HAP-1 (cell line): Measurements from ENCODE around the gene NCSTN.

Experiments used
- DNase-seq, 2 experiments: peaks; one replicate each; pipeline ENCODE4 v3.0.0-alpha.2; 2016 to 2020; ENCODE audit warnings: low spot score in 2 of 2
- H3K27me3 ChIP-seq: fragments of 250-450 bp; sonication (Bioruptor Pico); 2 replicates; pipeline ENCODE4 v1.5.1; 2020; ENCODE audit warnings: low read depth, mild to moderate bottlenecking, moderate library complexity
- H3K36me3 ChIP-seq: fragments of 250-450 bp; sonication (Bioruptor Pico); replicated peaks from 2 replicates; pipeline ENCODE4 v1.5.1; 2020; ENCODE audit warnings: mild to moderate bottlenecking
- H3K4me1 ChIP-seq: fragments of 250-450 bp; sonication (Bioruptor Pico); 2 replicates; pipeline ENCODE4 v1.5.1; 2020; ENCODE audit warnings: mild to moderate bottlenecking
- H3K4me3 ChIP-seq: fragments of 250-450 bp; sonication (Bioruptor Pico); 2 replicates; pipeline ENCODE4 v1.5.1; 2020; ENCODE audit warnings: mild to moderate bottlenecking, moderate library complexity
- H3K9me3 ChIP-seq: fragments of 250-450 bp; sonication (Bioruptor Pico); 2 replicates; pipeline ENCODE4 v1.5.1; 2020; ENCODE audit warnings: mild to moderate bottlenecking, moderate library complexity
- in situ Hi-C: fragments of 300-500 bp; cut with MboI; formaldehyde crosslinking; loops from 3 replicates; pipeline ENCODE4 v1.14.3; 2020; ENCODE audit warnings: low sequenced_read_pairs, inconsistent platforms, mixed read lengths

Gene NCSTN

GRCh38 chr1:160359559-160360226 lies 16.5 kb downstream of the NCSTN start:
- Histone ChIP-seq H3K4me3 (no peak overlapping the region), H3K27me3 (no peaks in the 10 kb centered on the region), H3K9me3 (no peaks in the 10 kb centered on the region), H3K36me3 (peaks cover 45% of the 10 kb centered on the region), H3K4me1 (peaks cover 23% of the 10 kb centered on the region)
- in situ Hi-C loops, result loop anchor here (25.0 kb wide), 1 partner anchor 422 kb away; the partner anchor contains the start of genes IGSF9 and TAGLN2
- DNase-seq, result no peak

DNA sequence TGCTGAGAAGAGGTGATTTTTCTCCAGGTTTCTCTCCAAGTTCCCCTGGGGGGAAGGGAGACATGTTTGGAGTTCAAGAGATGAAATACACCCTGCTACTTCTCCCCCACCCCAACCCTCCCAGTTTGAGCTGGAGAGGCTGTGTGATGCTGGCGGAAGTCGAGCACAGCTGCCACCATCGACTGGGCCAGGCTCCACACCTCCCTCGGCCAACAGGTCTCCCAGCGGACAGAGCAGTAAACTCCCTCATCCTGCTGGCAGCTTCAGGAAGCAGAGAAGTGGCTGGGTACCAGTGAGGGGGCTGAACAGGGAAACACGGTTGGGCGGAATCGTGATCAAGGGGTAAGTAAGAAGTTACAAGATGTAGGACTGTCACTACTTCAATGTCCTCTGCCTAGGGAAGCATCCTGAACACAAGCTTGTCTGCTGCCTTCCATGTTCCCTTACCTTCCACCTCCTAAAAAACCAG lies 17.1 kb downstream of the NCSTN start:
- H3K4me3 ChIP-seq, result no peak overlapping the region
- no peak for DNase-seq
- no peaks in the 10 kb centered on the region for H3K27me3 ChIP-seq
- in situ Hi-C loops, result loop anchor here (25.0 kb wide), 1 partner anchor 423 kb away; the partner anchor contains the start of genes IGSF9 and TAGLN2
- peaks cover 23% of the 10 kb centered on the region for H3K4me1 ChIP-seq
- H3K36me3 ChIP-seq, result peaks cover 40% of the 10 kb centered on the region
- no peaks in the 10 kb centered on the region for H3K9me3 ChIP-seq

- Histone ChIP-seq H3K9me3 (no peaks in the 10 kb centered on the region), H3K36me3 (peaks cover 30% of the 10 kb centered on the region), H3K4me1 (peaks cover 23% of the 10 kb centered on the region), H3K4me3 (no peak overlapping the region), H3K27me3 (no peaks in the 10 kb centered on the region)
- DNase-seq, result no peak
- in situ Hi-C loops, result loop anchor here (25.0 kb wide), 1 partner anchor 424 kb away; the partner anchor contains the start of genes IGSF9 and TAGLN2
These were observed 18.0 kb downstream of the NCSTN start for GRCh38 chr1:160361199-160361598.

GRCh38 chr1:160361814-160362167 lies 18.6 kb downstream of the NCSTN start:
- in situ Hi-C loops, result loop anchor here (25.0 kb wide), 1 partner anchor 424 kb away; the partner anchor contains the start of genes IGSF9 and TAGLN2
- Histone ChIP-seq H3K9me3 (no peaks in the 10 kb centered on the region), H3K36me3 (peaks cover 24% of the 10 kb centered on the region; the same call in 1 of the 2 replicates), H3K4me1 (peaks cover 23% of the 10 kb centered on the region), H3K4me3 (no peak overlapping the region), H3K27me3 (no peaks in the 10 kb centered on the region)
- no peak for DNase-seq

DNA sequence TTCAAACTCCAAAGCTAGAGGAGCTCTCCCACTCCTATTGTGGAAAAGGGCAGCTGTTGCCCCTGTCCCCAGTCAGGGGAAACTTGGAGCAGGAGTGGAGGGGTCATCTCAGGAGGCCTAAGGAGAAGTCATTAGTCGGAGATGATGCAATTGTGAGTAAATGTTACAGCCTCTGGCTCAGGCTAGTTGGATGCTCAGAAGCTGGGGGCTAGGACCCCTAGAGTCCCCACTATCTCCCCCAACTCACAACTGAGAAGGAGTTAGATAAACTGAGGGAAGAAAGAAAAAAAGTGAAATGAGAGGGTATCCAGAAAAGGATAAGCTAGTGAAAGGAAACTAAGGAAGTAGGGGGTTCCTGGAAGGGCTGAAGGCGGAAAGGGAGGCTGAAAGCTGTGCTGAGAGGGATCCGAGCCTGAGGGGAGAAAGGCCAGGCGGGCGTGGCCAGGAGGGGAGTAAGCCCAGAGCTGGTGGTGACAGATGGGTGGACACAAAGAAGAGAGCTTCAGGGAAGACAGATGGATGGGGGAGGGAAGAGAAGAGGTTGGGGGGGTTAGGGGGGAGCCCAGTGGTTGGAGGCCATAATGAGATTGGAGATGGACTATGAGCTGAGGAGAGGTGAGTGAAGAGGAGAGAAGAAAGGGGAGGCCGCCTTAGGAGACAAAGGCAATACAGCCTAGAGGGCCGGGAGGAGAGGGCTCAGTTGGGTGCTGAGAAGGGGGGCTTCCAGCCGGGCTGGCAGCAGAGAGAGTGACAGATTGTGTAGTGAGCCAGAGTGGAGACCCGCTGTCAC lies 19.2 kb downstream of the NCSTN start:
- DNase-seq, result peak; percentile 41 to 79
- Histone ChIP-seq H3K9me3 (no peaks in the 10 kb centered on the region), H3K27me3 (no peaks in the 10 kb centered on the region), H3K4me1 (peaks cover 23% of the 10 kb centered on the region), H3K36me3 (peaks cover 21% of the 10 kb centered on the region; the same call in 1 of the 2 replicates), H3K4me3 (no peak overlapping the region)
- in situ Hi-C loops, result loop anchor here (25.0 kb wide), 1 partner anchor 425 kb away; the partner anchor contains the start of genes IGSF9 and TAGLN2

DNA sequence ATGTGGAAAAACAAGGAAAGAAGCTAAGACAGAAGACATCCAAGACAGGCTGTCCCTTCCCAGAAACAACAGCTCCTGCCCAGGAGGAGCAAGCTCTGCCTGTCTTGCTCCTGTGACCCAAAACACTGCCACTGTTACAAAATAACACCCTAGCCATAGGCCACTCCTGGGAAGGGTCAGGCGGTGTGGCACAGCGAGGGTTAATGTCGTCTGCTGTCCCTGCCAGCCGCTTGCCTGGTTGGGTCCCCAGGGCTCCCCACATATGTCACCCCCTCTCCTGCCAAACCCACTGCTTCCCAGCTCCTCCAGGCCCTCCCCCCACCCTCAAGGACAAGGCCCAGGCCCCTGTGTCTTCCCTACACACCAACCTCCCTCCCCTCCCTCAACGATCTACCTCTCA lies 19.8 kb downstream of the NCSTN start:
- DNase-seq, result peak in 1 of 2 experiments; percentile 35

GRCh38 chr1:160363951-160364735 lies 21.0 kb downstream of the NCSTN start:
- H3K4me1 ChIP-seq, result peaks cover 23% of the 10 kb centered on the region
- in situ Hi-C loops, result loop anchor here (25.0 kb wide), 1 partner anchor 427 kb away; the partner anchor contains the start of genes IGSF9 and TAGLN2
- DNase-seq, result no peak

More for the DNA sequence above, 19.8 kb downstream of the NCSTN start:
- H3K36me3 ChIP-seq, result peaks cover 18% of the 10 kb centered on the region; the same call in 1 of the 2 replicates
- no peak overlapping the region for H3K4me3 ChIP-seq
- peaks cover 23% of the 10 kb centered on the region for H3K4me1 ChIP-seq
- in situ Hi-C loops, result loop anchor here (25.0 kb wide), 1 partner anchor 426 kb away; the partner anchor contains the start of genes IGSF9 and TAGLN2
- H3K27me3 ChIP-seq, result no peaks in the 10 kb centered on the region
- no peaks in the 10 kb centered on the region for H3K9me3 ChIP-seq

GRCh38 chr1:160365325-160365724 lies 22.1 kb downstream of the NCSTN start:
- Histone ChIP-seq H3K27me3 (no peaks in the 10 kb centered on the region), H3K4me1 (peaks cover 23% of the 10 kb centered on the region), H3K9me3 (no peaks in the 10 kb centered on the region), H3K36me3 (peaks cover 11% of the 10 kb centered on the region; the same call in 1 of the 2 replicates), H3K4me3 (no peak overlapping the region)
- no peak for DNase-seq
- in situ Hi-C loops, result loop anchor here (25.0 kb wide), 1 partner anchor 428 kb away; the partner anchor contains the start of genes IGSF9 and TAGLN2

More at GRCh38 chr1:160363951-160364735, 21.0 kb downstream of the NCSTN start:
- Histone ChIP-seq H3K36me3 (peaks cover 15% of the 10 kb centered on the region; the same call in 1 of the 2 replicates), H3K4me3 (no peak overlapping the region), H3K27me3 (no peaks in the 10 kb centered on the region), H3K9me3 (no peaks in the 10 kb centered on the region)

GRCh38 chr1:160366731-160367515 lies 23.7 kb downstream of the NCSTN start, which contains the start of gene NHLH1:
Gene NHLH1 (plus strand): TSS chr1:160367071. CDS start chr1:160370732, 3,661 bp downstream.
- H3K4me3 ChIP-seq, result no peak within 1 kb of the TSS
- H3K36me3 ChIP-seq, result no peaks in the 10 kb centered on the region
- H3K27me3 ChIP-seq, result no peaks in the 10 kb centered on the region
- in situ Hi-C loops, result loop anchor here (25.0 kb wide), 1 partner anchor 430 kb away; the partner anchor contains the start of genes IGSF9 and TAGLN2
- no peaks in the 10 kb centered on the region for H3K9me3 ChIP-seq
- DNase-seq, result no peak
- peaks cover 18% of the 10 kb centered on the region for H3K4me1 ChIP-seq

DNA sequence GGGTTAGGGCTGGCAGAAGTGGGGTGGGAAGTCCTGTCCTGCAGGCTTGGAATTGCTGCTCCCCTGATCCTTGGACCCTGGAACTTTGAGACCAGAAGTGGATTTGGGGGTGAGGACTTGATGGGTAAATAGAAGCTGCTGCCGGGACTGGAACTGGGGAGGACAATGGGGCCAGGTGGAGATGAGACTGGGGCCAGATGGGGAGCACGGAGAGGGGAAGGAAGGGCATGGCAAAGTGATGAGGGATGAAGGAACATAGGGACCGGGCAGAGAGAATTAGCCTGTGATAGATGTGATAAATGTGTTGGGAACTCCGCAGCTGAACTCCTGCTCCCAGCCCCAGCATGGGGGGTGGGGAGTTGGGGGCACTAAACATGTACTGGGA lies 24.3 kb downstream of the NCSTN start:
- H3K4me3 ChIP-seq, result no peak overlapping the region
- H3K27me3 ChIP-seq, result no peaks in the 10 kb centered on the region
- no peaks in the 10 kb centered on the region for H3K9me3 ChIP-seq
- no peak for DNase-seq
- in situ Hi-C loops, result loop anchor here (25.0 kb wide), 1 partner anchor 430 kb away; the partner anchor contains the start of genes IGSF9 and TAGLN2
- H3K4me1 ChIP-seq, result peaks cover 13% of the 10 kb centered on the region
- H3K36me3 ChIP-seq, result no peaks in the 10 kb centered on the region

DNA sequence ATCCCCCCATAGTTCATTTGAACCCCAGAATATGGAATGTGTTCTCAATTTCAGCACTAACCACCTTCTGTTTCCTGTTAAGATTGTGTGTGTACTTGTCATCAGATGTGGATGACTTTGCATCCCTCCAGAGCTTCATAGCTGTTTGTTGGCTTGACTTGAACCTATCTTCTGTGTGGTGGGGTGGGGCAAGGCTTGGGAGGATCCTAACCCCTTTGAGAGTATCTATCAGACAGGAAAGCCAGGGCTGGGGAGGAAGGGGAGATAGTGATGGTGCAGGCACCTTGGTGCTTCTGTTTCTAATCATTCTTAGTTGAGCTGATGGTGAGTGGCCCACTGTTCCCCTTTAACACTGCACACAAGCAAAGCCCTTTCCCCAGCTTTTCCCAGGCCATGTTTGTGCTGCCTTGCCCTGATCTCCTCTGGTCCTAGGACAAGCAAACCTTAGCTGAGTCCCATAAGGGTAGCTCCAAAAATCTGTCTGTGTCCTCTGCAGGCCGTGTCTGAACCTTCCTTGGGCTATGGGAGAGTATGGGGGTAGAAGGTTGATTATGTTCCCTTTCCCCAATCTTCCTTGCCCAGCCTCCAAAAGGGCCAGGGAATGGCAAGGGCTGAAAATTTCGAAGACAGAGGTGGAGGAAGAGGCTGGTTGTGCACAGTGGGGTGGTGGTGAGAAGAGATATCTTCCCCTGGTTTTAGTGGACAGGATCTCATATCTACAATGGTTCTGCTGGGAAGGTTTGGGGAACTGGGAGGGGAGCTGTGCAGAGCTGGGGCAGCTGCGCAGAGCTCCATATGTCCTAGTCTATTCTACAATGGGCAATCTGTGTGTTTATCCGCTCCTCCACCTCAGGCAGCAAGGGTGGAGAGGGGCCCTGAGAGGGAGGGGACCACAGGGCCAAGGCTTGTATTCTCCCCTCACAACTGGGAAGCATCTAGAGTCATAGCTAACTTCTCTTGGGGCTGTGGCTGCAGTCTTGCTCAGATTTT lies 25.0 kb downstream of the NCSTN start:
- H3K27me3 ChIP-seq, result no peaks in the 10 kb centered on the region
- H3K4me3 ChIP-seq, result no peak overlapping the region
- H3K9me3 ChIP-seq, result no peaks in the 10 kb centered on the region
- H3K4me1 ChIP-seq, result peaks cover 5% of the 10 kb centered on the region
- no peak for DNase-seq
- H3K36me3 ChIP-seq, result no peaks in the 10 kb centered on the region
- in situ Hi-C loops, result loop anchor here (25.0 kb wide), 1 partner anchor 431 kb away; the partner anchor contains the start of genes IGSF9 and TAGLN2
